DMS153 (cell line): Measurements from ENCODE around the gene PHYKPL.

Source experiments
- DNase-seq: peaks from one replicate; lab custom pipeline; 2025; lab: John Stamatoyannopoulos, UW

Gene PHYKPL

GRCh38 chr5:178189433-178189832, 43.2 kb downstream of the PHYKPL start:
- no peak for DNase-seq

- no peak for DNase-seq
Measured at GRCh38 chr5:178187014-178187413, 45.6 kb downstream of the PHYKPL start, which contains the start of gene GMCL2. GMCL2 (minus strand) TSS chr5:178187371; CDS start chr5:178187299, 72 bp downstream.

- DNase-seq, result no peak
Measured at GRCh38 chr5:178186427-178186826, 46.2 kb downstream of the PHYKPL start.

GRCh38 chr5:178182158-178182876, 50.3 kb downstream of the PHYKPL start:
- DNase-seq, result no peak

GRCh38 chr5:178180141-178180863, 52.3 kb downstream of the PHYKPL start:
- no peak for DNase-seq

- no peak for DNase-seq
Measured at GRCh38 chr5:178177569-178177968, 55.0 kb downstream of the PHYKPL start.

- DNase-seq, result no peak
Measured at GRCh38 chr5:178176791-178177190, 55.8 kb downstream of the PHYKPL start.

- DNase-seq, result no peak
Measured at GRCh38 chr5:178174456-178174855, 58.1 kb downstream of the PHYKPL start.

GRCh38 chr5:178170455-178170854, 62.1 kb downstream of the PHYKPL start:
- DNase-seq, result no peak

- DNase-seq, result no peak
Measured at GRCh38 chr5:178165581-178165980, 67.0 kb downstream of the PHYKPL start.

GRCh38 chr5:178163772-178164735, 68.5 kb downstream of the PHYKPL start:
- DNase-seq, result peak; percentile 48

- no peak for DNase-seq
Measured at GRCh38 chr5:178162481-178162880, 70.1 kb downstream of the PHYKPL start.

GRCh38 chr5:178160176-178160575, 72.4 kb downstream of the PHYKPL start:
- DNase-seq, result no peak
